HepG2 (cell line): ENCODE data around the gene SIK3. TPM values are rescaled to one million over a fixed set of nuclear protein-coding genes. Genes with fewer than 3 reads are reported as not detected.

Source experiments
- CENPX ChIP-seq: sonication (generic); formaldehyde crosslinking; IDR thresholded peaks from 2 replicates; pipeline ENCODE4 v1.9.0; 2021; ENCODE audit warnings: mild to moderate bottlenecking, missing genetic modification reagents, moderate library complexity
- KLF15 ChIP-seq: sonication (generic); formaldehyde crosslinking; IDR thresholded peaks from 2 replicates; pipeline ENCODE4 v1.8.1; 2023; ENCODE audit warnings: borderline replicate concordance, mild to moderate bottlenecking, inconsistent platforms, missing genetic modification reagents, mixed read lengths
- MEF2D ChIP-seq: sonication (generic); formaldehyde crosslinking; IDR thresholded peaks from 2 replicates; pipeline ENCODE4 v1.5.1; 2020; ENCODE audit warnings: mild to moderate bottlenecking, missing genetic modification reagents
- MIER2 ChIP-seq: IDR thresholded peaks from 2 replicates; pipeline ENCODE4 v1.6.1; 2016; ENCODE audit warnings: missing biosample characterization, missing genetic modification reagents
- NFKB2 ChIP-seq: sonication (generic); formaldehyde crosslinking; IDR thresholded peaks from 2 replicates; pipeline ENCODE4 v1.4.0; 2020; ENCODE audit warnings: missing genetic modification reagents, borderline replicate concordance
- NR2F2 ChIP-seq: IDR thresholded peaks from 2 replicates; pipeline ENCODE4 v1.6.1; 2012; ENCODE audit warnings: low read depth, inconsistent platforms, borderline replicate concordance
- NRL ChIP-seq: sonication (generic); formaldehyde crosslinking; IDR thresholded peaks from 2 replicates; pipeline ENCODE4 v1.5.0; 2020; ENCODE audit warnings: missing genetic modification reagents, mild to moderate bottlenecking, moderate library complexity, borderline replicate concordance
- ZBTB4 ChIP-seq: sonication (generic); formaldehyde crosslinking; IDR thresholded peaks from 2 replicates; pipeline ENCODE4 v1.4.0; 2020; ENCODE audit warnings: missing genetic modification reagents, mild to moderate bottlenecking, borderline replicate concordance
- ZNF343 ChIP-seq: sonication (generic); formaldehyde crosslinking; IDR thresholded peaks from 2 replicates; pipeline ENCODE4 v1.4.0; 2020; ENCODE audit warnings: mild to moderate bottlenecking, missing genetic modification reagents
- ZNF761 ChIP-seq: sonication (generic); formaldehyde crosslinking; conservative IDR thresholded peaks from 2 replicates; pipeline ENCODE4 v1.4.0; 2020; ENCODE audit warnings: mild to moderate bottlenecking, missing genetic modification reagents
- ZNF83 ChIP-seq: sonication (generic); formaldehyde crosslinking; IDR thresholded peaks from 2 replicates; pipeline ENCODE4 v1.4.0; 2020; ENCODE audit warnings: missing genetic modification reagents, mild to moderate bottlenecking, borderline replicate concordance
- ZNF878 ChIP-seq: sonication (generic); formaldehyde crosslinking; IDR thresholded peaks from 2 replicates; pipeline ENCODE4 v1.8.1; 2023; ENCODE audit warnings: mild to moderate bottlenecking, missing genetic modification reagents, moderate library complexity
- polyA plus RNA-seq, 8 experiments: library from polyadenylated mRNA; depleted of rRNA in 3 of 8; stranded (reverse) in 7 of 8; unstranded in 1 of 8; fragments of >200 nt; fragmentation: Illumina TruSeq in 4 of 8; extraction: Trizol in 4 of 8; gene quantifications; 2 replicates each; pipeline versions ENCODE4 v1.2.1 to v1.2.3, GENCODE V29; 2011 to 2016; ENCODE audit warnings: low read depth in 4 of 8, missing spikeins in 1 of 8, mixed read lengths in 1 of 8; ENCODE audit not compliant: insufficient read depth in 1 of 8
- total RNA-seq, 5 experiments: library from RNA; depleted of rRNA; stranded (reverse); fragments of >200 nt; fragmentation: Illumina TruSeq; extraction: Trizol; gene quantifications; 2 replicates each; pipeline ENCODE4 v1.2.3, GENCODE V29; 2016; ENCODE audit warnings: low read depth in 1 of 5
- TF ChIP-seq, protein P1 (sequence below), 2 experiments: fragments of 450-650 bp in 1 of 2; sonication (generic) in 1 of 2; formaldehyde crosslinking in 1 of 2; IDR thresholded peaks; 2 replicates each; pipeline versions ENCODE4 v1.6.1 to v1.8.0; 2016 to 2022; ENCODE audit warnings: antibody characterized with exemption in 1 of 2, mild to moderate bottlenecking in 1 of 2, missing genetic modification reagents in 1 of 2
- TF ChIP-seq, protein P2 (sequence below): sonication (generic); formaldehyde crosslinking; IDR thresholded peaks from 2 replicates; pipeline ENCODE4 v1.8.1; 2022; ENCODE audit warnings: mild to moderate bottlenecking, missing genetic modification reagents

SIK3 gene
- total and polyA plus RNA-seq, 2 of the 13 experiments (the other 11 are each of a cell fraction or from before 2014, with no cell fraction given): 5.7 to 9.8 TPM

- TF ChIP-seq, protein P1, sequence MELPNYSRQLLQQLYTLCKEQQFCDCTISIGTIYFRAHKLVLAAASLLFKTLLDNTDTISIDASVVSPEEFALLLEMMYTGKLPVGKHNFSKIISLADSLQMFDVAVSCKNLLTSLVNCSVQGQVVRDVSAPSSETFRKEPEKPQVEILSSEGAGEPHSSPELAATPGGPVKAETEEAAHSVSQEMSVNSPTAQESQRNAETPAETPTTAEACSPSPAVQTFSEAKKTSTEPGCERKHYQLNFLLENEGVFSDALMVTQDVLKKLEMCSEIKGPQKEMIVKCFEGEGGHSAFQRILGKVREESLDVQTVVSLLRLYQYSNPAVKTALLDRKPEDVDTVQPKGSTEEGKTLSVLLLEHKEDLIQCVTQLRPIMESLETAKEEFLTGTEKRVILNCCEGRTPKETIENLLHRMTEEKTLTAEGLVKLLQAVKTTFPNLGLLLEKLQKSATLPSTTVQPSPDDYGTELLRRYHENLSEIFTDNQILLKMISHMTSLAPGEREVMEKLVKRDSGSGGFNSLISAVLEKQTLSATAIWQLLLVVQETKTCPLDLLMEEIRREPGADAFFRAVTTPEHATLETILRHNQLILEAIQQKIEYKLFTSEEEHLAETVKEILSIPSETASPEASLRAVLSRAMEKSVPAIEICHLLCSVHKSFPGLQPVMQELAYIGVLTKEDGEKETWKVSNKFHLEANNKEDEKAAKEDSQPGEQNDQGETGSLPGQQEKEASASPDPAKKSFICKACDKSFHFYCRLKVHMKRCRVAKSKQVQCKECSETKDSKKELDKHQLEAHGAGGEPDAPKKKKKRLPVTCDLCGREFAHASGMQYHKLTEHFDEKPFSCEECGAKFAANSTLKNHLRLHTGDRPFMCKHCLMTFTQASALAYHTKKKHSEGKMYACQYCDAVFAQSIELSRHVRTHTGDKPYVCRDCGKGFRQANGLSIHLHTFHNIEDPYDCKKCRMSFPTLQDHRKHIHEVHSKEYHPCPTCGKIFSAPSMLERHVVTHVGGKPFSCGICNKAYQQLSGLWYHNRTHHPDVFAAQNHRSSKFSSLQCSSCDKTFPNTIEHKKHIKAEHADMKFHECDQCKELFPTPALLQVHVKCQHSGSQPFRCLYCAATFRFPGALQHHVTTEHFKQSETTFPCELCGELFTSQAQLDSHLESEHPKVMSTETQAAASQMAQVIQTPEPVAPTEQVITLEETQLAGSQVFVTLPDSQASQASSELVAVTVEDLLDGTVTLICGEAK (IDR thresholded peaks at IDR 0.05): peak; percentile 86
- TF ChIP-seq, protein P1 (CRISPR knock-in tag; IDR thresholded peaks at IDR 0.05): peak; percentile 75
- TF ChIP-seq NR2F2 (peak; percentile 56; the same call in 1 of the 2 replicates), ZNF761 (CRISPR knock-in tag) (peak; percentile 87), ZNF83 (CRISPR knock-in tag) (peak; percentile 57; the same call in 1 of the 2 replicates), NRL (CRISPR knock-in tag) (peak; percentile 82), KLF15 (CRISPR knock-in tag) (no peak; the same call in 1 of the 2 replicates), ZNF343 (peak; percentile 28; the same call in 1 of the 2 replicates), MEF2D (CRISPR knock-in tag) (peak; percentile 71), NFKB2 (CRISPR knock-in tag) (peak; percentile 67; the same call in 1 of the 2 replicates), MIER2 (0 out of 2 replicates have a peak, but pooled peaks have one; percentile 48), ZBTB4 (CRISPR knock-in tag) (0 out of 2 replicates have a peak, but pooled peaks have one; percentile 71), ZNF878 (CRISPR knock-in tag) (no peak), CENPX (no peak)
- TF ChIP-seq, protein P2, sequence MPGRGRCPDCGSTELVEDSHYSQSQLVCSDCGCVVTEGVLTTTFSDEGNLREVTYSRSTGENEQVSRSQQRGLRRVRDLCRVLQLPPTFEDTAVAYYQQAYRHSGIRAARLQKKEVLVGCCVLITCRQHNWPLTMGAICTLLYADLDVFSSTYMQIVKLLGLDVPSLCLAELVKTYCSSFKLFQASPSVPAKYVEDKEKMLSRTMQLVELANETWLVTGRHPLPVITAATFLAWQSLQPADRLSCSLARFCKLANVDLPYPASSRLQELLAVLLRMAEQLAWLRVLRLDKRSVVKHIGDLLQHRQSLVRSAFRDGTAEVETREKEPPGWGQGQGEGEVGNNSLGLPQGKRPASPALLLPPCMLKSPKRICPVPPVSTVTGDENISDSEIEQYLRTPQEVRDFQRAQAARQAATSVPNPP: no peak
These were observed 45.7 kb upstream of the SIK3 start, which contains the start of gene PAFAH1B2 (continued) for GRCh38 chr11:117143871-117144476.
